Measurements from ENCODE around the gene ARL2. TPM values are rescaled to one million over a fixed set of nuclear protein-coding genes. Genes with fewer than 3 reads are reported as not detected.
"Not testable (repeated sequence)": the region's sequence is repeated elsewhere in the genome, so short reads cannot be mapped to it uniquely, and the experiment has no call there.

The ARL2 gene
- total and polyA plus RNA-seq, 11 donors = 90.3 to 241 (median 117) TPM

- intact Hi-C loops (cut with DNase I) = loop anchor here in 7 of 10 donors (5.0 to 10.0 kb wide), 6 partner anchors 42 to 154 kb away; partner anchors contain the start of genes ATG2A (in 1 of the 7), CDC42BPG (in 1 of the 7) and PPP2R5B (in 1 of the 7)
- Histone ChIP-seq H3K9me3 (no peaks in the 10 kb centered on the region), H3K36me3 (peaks cover 0 to 4% (median 0%) of the 10 kb centered on the region in 9 donors), H3K4me1 (peaks cover 0 to 49% (median 10%) of the 10 kb centered on the region in 12 donors), H3K4me3 (no peak overlapping the region), H3K27me3 (no peaks in the 10 kb centered on the region), H3K27ac (no peak overlapping the region)
- DNase-seq (no peak), ATAC-seq (no peak)
- WGBS, 4 donors = 65 to 75% (median 70%) methylated on average over 8 to 9 of the region's 9 CpGs
- TF ChIP-seq, protein P1, sequence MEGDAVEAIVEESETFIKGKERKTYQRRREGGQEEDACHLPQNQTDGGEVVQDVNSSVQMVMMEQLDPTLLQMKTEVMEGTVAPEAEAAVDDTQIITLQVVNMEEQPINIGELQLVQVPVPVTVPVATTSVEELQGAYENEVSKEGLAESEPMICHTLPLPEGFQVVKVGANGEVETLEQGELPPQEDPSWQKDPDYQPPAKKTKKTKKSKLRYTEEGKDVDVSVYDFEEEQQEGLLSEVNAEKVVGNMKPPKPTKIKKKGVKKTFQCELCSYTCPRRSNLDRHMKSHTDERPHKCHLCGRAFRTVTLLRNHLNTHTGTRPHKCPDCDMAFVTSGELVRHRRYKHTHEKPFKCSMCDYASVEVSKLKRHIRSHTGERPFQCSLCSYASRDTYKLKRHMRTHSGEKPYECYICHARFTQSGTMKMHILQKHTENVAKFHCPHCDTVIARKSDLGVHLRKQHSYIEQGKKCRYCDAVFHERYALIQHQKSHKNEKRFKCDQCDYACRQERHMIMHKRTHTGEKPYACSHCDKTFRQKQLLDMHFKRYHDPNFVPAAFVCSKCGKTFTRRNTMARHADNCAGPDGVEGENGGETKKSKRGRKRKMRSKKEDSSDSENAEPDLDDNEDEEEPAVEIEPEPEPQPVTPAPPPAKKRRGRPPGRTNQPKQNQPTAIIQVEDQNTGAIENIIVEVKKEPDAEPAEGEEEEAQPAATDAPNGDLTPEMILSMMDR (IDR thresholded peaks at IDR 0.05) = no peak
- no peak for TF ChIP-seq POLR2A (IDR thresholded peaks at IDR 0.05)
These were observed 15.1 kb upstream of the ARL2 start for GRCh38 chr11:64998690-64999431.

GRCh38 chr11:64999478-64999877 is 14.5 kb upstream of the ARL2 start:
- H3K4me3 ChIP-seq = no peak overlapping the region
- no peak for ATAC-seq
- TF ChIP-seq POLR2A (IDR thresholded peaks at IDR 0.05) = no peak
- TF ChIP-seq, protein P1 (IDR thresholded peaks at IDR 0.05) = no peak
- H3K27me3 ChIP-seq = no peaks in the 10 kb centered on the region
- no peaks in the 10 kb centered on the region for H3K36me3 ChIP-seq
- intact Hi-C loops (cut with DNase I) = loop anchor here in 7 of 10 donors (5.0 to 10.0 kb wide), 6 partner anchors 42 to 155 kb away; partner anchors contain the start of genes ATG2A (in 1 of the 7), CDC42BPG (in 1 of the 7) and PPP2R5B (in 1 of the 7)
- H3K9me3 ChIP-seq = no peaks in the 10 kb centered on the region
- 70 to 90% (median 86%) methylated on average over 1 of the region's 1 CpG for WGBS, 4 donors
- peaks cover 0 to 43% (median 10%) of the 10 kb centered on the region in 12 donors for H3K4me1 ChIP-seq
- H3K27ac ChIP-seq = no peak overlapping the region
- no peak for DNase-seq

- H3K4me3 ChIP-seq = no peak overlapping the region
- WGBS, 4 donors = 61 to 77% (median 70%) methylated on average over 5 of the region's 5 CpGs
- H3K36me3 ChIP-seq = no peaks in the 10 kb centered on the region
- TF ChIP-seq, protein P1 (IDR thresholded peaks at IDR 0.05) = no peak
- no peak for TF ChIP-seq POLR2A (IDR thresholded peaks at IDR 0.05)
- H3K27ac ChIP-seq = no peak overlapping the region
- H3K9me3 ChIP-seq = no peaks in the 10 kb centered on the region
- peaks cover 0 to 17% (median 0%) of the 10 kb centered on the region in 12 donors for H3K4me1 ChIP-seq
- DNase-seq = no peak
- intact Hi-C loops (cut with DNase I) = loop anchor here in 1 of 10 donors (10.0 kb wide), 1 partner anchor 158 kb away; the partner anchor contains the start of gene CDC42BPG
- no peaks in the 10 kb centered on the region for H3K27me3 ChIP-seq
- no peak for ATAC-seq
These were observed 11.3 kb upstream of the ARL2 start for GRCh38 chr11:65002706-65003105.

DNA sequence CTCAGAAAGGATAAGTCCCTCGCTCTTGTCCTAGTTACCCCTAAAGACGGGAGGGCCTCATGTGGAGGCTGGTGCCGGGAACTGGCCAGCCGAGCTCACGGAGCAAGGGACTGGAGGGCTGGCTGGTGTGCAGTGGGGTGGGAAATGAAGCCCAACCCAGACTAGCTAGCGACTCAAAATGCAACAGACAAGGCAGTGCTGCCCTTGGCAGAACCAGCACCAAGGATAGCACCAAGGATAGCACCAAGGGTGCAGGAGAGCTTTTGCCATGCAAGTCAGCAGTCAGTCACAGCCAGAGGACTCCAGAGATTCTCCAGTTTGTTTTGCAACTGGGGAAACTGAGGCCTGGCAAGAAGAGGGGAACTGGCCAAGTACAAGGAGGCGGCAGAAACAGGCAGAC is 10.7 kb upstream of the ARL2 start:
- no peaks in the 10 kb centered on the region for H3K36me3 ChIP-seq
- H3K27ac ChIP-seq = no peak overlapping the region
- ATAC-seq = no peak
- TF ChIP-seq, protein P1 (IDR thresholded peaks at IDR 0.05) = no peak
- no peak for TF ChIP-seq POLR2A (IDR thresholded peaks at IDR 0.05)
- no peak for DNase-seq
- peaks cover 0 to 11% (median 0%) of the 10 kb centered on the region in 12 donors for H3K4me1 ChIP-seq
- H3K27me3 ChIP-seq = no peaks in the 10 kb centered on the region
- 62 to 70% (median 66%) methylated on average over 6 to 7 of the region's 7 CpGs for WGBS, 4 donors
- no peak overlapping the region for H3K4me3 ChIP-seq
- H3K9me3 ChIP-seq = no peaks in the 10 kb centered on the region
- intact Hi-C loops (cut with DNase I) = loop anchor here in 1 of 10 donors (10.0 kb wide), 1 partner anchor 158 kb away; the partner anchor contains the start of gene CDC42BPG

DNA sequence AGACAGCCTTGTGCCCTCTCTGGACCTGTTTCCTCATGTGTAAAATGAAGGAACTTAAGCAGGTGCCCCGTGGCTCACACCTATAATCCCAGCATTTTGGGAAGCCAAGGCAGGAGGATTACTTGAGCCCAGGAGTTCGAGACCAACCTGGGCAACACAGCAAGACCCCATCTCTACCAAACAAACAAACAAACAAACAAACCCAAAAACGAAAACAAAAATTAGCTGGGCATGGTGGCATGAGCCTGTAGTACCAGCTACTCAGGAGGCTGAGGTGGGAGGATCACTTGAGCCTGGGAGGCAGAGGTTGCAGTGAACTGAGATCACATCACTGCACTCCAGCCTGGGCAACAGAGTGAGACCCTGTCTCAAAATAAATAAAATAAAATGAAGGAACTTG is 10.0 kb upstream of the ARL2 start:
- not testable (repeated sequence) for H3K27ac ChIP-seq, H3K4me3 ChIP-seq, H3K27me3 ChIP-seq, H3K4me1 ChIP-seq, ATAC-seq, H3K36me3 ChIP-seq, DNase-seq, H3K9me3 ChIP-seq
- intact Hi-C loops (cut with DNase I) = loop anchor here in 1 of 10 donors (10.0 kb wide), 1 partner anchor 159 kb away; the partner anchor contains the start of gene CDC42BPG
- WGBS, 4 donors = 70 to 78% (median 75%) methylated on average over 3 of the region's 3 CpGs
